ENCODE data around the gene HLCS.

DNA sequence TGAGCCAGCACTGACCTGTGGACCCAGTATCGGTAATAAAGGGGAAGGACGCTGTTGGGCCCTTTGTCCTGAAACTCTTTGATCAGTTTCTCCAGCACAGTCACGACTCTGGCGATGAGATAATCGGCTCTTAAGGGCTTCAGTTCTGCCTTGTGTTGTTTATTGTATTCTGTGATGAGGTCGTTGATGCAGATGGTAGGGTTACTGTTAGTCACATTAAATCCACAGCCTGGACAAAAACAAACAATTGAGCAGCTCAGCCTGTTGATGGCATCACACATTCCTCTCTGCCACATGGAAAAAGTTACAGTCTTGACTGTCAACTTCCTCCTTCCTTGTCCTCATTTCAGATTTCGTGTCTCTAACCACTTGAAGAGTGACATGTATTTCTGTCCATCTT, 209.9 kb downstream of the HLCS start:
- TF ChIP-seq, protein P1, sequence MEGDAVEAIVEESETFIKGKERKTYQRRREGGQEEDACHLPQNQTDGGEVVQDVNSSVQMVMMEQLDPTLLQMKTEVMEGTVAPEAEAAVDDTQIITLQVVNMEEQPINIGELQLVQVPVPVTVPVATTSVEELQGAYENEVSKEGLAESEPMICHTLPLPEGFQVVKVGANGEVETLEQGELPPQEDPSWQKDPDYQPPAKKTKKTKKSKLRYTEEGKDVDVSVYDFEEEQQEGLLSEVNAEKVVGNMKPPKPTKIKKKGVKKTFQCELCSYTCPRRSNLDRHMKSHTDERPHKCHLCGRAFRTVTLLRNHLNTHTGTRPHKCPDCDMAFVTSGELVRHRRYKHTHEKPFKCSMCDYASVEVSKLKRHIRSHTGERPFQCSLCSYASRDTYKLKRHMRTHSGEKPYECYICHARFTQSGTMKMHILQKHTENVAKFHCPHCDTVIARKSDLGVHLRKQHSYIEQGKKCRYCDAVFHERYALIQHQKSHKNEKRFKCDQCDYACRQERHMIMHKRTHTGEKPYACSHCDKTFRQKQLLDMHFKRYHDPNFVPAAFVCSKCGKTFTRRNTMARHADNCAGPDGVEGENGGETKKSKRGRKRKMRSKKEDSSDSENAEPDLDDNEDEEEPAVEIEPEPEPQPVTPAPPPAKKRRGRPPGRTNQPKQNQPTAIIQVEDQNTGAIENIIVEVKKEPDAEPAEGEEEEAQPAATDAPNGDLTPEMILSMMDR (IDR thresholded peaks at IDR 0.05): no peak
- TF ChIP-seq POLR2A (IDR thresholded peaks at IDR 0.05): no peak

Data from right lobe of liver (tissue), 4 donors.